Measurements from ENCODE around the gene C1orf198. TPM values are rescaled to one million over a fixed set of nuclear protein-coding genes. Genes with fewer than 3 reads are reported as not detected.

The C1orf198 gene
- total RNA-seq, 1 donor from 2014 or later = 55.7 TPM

DNA sequence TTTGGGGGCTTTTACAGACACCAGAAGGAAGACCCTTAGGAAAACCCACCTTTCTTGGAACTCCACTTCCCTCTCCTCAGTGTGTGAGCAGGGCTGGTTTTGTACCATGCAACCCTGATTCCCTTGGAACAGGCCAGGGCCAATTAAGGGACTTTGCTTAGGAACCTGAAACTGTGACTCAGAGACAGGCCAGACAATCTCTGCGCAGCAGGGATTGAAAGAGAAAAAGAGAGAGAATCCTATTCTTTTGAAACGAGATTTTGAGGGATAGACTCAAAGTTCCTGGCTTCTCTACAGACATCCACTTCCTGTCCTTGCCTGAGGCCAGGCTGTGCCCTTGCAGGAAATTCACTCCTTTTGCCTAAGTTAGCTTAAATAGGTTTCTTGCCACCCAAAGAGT lies 23.1 kb upstream of the C1orf198 start:
- DNase-seq = no peak

DNA sequence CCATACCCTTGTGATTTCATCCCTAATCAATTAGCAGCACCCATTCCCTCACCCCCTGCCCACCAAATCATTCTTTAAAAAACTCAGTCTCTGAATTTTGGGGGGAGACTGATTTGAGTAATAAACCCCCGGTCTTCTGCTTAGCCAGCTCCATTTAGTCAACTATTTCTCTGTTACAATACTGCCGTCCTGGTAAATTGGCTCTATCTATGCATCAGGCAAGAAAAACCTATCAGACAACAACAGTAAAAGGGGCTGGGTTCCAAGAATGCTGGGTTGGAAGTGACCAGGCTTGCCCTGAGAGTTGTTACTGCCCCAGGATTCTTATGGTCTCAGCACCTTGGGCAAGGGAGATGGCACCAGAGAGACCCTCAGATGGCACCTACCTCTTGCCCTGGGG lies 16.3 kb upstream of the C1orf198 start:
- DNase-seq = no peak

DNA sequence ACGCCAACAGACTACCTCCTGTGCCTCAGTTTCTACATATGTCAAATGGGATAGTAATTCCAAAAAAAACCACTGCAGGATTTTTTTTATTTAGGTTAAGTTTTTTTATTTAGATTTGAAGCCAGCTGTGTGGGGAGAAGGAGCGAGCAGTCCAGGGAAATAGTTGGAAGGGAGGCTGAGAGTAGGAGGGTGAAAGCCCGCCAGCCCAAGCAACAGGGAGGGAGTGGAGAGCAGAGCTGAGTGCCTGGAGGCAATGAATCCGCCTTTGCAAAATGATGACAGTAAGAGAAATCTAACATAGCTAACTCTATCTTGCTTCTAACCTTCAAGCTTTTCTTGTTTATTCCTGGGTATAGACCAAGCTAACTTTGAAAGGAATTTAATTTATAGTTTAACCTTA lies 15.6 kb upstream of the C1orf198 start:
- DNase-seq = peak; percentile 45

DNA sequence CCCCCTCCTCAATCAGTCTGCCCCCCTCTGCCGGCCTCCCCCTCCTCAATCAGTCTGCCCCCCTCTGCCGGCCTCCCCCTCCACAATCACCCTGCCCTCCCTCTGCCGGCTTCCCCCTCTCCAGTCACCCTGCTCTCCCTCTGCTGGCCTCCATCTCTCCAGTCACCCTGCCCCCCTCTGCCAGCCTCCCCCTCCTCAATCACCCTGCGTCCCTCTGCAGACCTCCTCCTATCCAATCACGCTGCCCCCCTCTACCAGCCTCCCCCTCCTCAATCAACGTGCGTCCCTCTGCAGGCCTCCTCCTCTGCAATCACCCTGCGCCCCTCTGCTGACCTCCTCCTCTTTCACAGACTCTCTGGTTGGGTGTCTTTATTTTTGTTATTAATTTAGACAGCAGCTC lies 11.5 kb upstream of the C1orf198 start:
- DNase-seq = no peak

DNA sequence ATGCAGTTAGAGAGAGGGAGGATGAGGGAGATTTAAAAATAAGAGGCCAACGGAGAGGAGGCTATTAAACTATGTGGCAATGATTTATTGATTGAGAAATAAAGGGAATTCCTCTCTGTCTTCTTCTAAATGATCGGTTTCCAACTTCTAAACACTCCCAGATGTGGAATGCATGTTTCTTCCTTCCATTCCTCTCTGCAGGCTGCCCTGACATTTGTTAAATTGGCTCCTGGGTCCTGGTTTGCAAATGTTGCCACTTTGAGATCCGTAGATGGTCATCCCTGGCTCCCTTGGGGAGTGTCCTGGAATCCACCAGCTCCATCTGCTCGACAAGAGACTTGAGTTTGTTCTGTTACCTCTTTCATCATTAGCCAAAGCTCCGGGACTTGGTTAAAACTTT lies 10.3 kb upstream of the C1orf198 start:
- peak; percentile 95 for DNase-seq

DNA sequence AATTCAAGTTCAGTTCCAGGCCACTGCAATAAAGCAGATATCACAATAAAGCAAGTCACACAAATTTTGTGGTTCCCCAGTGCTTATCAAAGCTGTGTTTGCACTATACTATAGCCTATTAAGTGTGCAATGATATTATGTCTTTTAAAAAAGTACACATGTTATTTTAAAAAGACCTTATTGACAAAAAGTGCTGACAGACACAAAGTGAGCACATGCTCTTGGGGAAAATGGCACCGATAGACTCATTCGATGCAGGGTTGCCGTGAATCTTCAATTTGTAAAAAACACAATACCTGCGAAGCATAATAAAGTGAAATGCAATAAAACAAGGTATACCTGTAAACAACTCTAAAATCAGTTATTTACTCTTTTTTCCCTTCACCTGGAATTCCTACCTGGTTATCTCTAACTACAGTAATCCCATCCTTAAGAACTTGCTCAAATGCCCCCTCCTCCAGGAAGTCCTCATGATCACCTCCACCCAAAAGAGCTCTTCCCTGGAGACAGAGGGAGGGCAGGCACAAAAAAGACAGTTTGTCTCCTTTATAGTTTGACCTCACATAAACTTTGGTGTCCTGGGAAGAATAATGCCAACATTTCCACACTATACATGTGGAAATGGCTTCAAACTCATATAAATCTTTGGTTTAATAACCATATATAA lies 9.7 kb upstream of the C1orf198 start:
- DNase-seq = no peak

DNA sequence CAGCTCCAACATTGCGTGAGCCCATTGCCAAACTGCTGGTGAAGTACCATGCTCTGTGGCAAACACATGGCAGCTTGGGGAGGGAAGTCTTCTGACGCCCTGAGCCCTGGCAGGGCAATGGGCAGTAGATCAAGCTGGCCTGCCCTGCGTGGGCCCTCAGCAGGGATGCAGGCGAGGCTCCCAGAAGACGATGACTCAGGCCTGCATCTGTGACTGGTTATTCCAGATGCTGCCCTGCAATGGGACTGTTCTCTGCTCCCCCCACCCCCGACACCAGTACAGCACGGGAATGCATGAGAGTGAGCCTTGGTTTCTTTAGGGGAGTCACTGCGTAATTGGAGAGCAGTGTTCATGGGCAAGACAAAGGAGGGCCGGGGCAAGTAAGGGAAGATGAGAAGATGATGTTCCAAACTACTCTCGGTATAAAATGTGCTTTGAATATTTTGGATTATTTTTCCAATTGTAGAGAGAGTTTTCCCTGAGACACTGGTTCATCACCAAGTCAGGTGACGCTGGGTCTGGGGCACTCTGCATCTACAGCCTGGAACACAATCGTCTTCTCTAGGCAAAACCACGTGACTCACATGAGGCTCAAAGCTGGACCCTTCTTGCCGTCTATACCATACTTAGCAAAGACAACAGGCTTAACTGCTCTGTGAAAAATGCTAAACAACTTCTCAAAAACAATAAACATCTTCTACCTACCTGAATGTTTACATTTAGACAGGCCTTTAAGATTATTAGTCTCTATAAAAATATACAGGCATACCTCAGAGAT lies 9.0 kb upstream of the C1orf198 start:
- no peak for DNase-seq

DNA sequence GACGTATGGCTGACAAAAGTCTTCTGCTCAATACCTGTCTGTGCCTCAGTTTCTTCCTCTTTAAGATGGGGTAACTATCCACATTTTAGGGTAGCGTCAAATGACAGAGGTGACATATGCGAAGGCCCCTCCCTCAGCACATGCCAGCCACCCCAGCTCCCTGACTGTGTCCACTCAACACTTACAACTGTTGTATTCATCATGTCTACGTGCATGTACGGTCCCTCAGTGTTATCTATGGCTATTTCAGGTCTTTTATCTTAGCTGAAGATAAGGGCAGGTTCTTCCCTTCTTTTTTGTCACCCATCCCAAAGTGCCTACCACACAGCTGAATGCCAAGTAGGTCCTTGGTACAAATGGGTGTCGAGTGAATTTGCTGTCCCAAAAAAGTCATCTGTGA lies 8.3 kb upstream of the C1orf198 start:
- no peak for DNase-seq

DNA sequence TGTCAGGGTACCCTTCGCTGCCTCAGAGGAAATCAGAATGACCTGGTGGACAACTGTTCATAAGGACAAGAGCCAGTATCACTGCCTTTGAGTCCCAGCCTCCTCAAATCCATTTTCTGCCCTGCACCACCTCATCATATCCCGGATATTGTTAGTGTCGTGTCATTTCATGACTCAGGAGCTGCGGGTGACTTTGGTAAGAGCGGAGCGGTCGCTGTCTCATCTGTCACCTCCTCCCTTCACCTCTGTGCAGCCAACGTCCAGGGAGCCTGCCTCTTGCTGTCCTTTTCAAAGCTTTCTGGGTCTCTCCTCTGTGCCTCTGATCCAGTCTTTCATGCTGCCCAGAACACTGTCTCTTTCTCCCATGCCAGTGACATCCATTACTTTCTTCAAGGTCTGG lies 7.0 kb upstream of the C1orf198 start:
- no peak for DNase-seq

DNA sequence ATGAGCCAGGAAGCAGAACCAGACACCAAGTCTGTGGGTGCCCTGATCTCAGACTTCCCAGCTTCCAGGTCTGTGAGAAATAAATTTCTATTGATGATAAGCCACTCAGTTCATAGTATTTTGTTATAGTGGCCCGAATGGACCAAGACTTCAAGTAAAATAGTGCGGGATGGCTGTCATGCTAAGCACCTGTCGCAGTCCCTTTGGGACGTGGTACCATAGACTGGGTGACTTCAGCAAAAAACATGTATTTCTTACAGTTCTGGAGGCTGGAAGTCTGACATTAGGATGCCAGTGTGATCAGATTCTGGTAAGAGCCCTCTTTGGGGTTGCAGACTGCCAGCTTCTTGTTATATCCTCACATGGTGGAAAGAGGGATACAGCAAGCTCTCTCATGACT lies 2.6 kb upstream of the C1orf198 start:
- no peak for DNase-seq

DNA sequence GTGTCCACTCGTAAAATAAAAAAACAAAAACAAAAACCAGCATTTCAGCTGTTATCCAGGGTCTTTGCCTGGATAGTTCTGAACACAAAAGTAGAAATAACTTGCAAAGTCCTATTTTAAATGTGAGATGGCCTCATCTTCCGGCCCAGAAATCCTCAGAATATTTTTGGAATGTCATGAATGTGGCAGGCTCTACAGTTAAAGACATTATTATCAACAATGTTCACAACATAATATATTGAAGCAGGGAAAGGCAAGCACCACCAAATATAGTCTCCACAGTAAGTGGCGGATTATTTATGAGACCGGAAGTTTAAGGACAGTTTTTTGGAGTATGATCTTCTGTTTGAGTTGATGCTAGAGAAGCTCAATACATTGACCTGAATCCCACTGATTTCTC lies 1.2 kb upstream of the C1orf198 start:
- DNase-seq = peak; percentile 51

DNA sequence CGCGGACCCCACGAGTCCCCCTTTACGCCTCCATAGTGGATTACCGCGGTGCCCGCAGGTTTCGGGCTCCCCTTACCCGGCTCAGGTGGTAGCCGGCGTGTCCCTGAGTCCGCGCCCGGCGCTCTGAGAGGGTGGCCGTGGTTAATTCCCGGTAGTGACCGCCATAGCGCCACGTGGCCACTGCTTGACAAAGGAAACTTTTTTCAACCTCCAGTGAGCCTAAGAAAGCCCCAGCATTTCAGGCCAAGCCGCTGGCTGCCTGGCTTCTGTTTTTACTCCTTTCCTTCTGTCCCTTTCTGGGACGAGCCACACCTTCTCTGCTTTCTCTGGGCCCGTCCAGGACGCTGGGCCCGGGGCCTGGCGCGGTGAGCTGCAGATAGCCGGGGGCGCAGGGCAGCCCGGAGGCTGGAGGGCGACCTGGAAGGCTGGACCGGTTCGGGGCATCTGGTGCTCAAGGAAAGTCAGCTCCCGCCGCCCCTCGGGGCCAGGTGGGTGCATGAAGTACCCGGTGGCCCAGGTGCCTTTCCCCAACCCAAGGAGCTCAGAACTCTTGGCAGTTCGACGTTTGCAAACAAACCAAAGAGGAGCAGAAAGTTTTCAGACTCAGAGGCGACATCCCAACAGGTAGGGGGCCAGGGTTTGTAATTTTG lies 540 bp upstream of the C1orf198 start:
- DNase-seq = no peak

DNA sequence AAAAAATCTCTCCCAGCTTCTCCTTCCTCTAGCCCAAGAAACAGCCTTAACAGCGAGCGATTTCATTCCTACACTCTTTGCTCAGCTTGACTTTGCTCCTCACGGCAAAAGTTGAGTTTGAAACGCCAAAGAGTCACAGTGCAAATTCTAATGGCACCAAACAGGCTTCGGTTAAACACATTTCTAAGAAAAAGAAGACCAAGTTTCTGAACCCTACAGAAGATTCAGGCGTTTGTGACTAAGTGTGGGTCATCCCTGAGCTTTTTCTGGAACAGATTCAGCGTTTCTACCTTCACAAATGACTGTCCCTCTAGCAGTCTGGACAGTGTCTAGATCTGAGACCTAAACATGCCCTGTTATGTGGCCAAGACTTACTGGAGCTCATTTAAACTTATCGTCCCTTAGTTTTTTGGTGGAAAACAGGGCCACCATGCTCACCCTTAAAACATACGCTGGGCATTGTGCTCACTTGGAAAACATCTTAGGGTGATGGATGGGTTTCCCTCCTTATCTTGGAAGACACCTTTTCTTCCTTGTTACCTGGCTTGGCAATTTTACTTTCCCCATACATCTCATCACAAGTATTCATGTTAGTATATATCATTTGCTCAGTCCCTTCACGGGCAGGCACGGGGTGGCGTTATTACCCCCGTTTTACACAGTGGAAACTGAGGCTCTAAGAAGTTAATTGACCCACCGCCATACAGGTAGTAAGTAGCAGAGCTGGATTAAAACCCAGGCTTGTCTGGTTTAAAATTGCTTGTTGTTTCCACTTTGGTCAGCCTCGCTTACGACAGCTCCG lies 1.0 kb downstream of the C1orf198 start:
- DNase-seq = no peak

DNA sequence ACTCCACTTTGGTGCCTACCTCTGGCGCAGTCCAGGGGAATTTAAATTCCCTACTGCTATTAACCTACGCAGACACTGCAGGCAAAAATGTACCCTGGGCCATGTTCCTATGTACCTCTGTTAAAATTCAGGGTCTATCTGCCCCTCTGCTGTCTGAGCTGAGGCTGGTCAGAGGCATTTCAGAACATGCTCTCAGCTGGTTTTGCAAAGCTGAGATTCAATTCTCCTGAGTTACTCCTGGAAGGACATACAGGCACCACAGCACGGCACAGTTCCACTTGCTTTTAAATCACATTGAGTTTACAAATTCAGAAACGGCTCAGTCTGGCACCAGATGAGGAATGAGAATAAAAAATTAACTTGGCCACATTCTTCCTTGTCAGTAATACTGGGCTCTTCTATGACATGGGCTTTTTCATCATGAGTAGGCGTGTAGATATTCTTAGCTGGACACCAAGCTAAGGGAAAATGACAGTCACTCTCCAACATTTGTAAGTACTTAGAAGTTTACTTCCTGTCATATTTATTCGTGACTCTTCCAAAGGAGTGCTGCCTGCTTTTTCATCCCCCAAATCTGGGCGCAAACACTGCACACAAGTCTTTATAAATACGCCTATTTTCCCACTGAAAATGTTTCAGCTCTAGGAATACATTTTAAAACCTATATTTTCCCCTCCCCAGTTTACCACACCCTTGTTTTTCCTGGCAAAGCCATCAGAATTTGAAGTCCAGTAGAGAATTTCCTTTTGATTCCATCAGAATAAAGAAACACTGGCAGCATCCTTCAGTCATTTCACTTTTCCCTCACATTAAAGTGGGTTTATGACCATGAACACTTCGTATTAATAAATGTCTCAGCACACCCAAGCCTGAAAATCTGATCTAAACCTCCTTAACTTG lies 1.9 kb downstream of the C1orf198 start:
- peak; percentile 85 for DNase-seq

DNA sequence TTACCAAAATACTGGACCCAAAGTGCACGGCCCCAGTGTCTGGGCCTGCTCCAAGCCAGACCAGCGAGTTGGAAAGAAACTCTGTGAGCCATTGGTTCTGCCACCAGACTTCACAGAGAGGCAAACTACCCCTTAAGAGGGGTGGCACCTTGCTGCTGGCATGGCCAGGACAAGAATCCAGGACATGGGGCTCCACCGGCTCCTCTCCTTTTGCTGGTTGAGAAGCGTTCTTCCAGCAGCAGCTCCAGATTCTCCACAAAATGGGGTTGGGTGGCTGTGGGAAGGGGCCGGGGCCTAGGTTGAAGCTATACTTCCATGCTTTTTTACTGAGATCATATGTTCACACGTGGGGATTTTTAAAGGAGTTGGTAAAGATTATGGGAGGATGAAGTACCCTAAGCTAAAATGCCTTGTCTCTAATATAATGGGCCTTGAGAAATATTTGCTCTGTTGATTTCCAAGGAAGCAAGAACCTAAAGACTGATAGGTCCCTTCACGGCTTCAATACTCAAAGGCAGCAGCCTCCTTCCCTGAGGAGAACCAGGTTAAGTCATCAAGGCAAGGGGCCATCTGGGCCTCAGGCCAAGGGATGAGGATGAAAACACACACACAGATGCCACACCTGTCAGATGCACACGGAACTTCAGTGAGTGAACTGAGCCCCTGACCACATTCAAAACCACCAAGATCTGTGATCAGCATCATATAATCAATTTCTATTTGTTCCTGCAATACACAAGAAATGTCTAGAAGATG lies 3.1 kb downstream of the C1orf198 start:
- DNase-seq = no peak

DNA sequence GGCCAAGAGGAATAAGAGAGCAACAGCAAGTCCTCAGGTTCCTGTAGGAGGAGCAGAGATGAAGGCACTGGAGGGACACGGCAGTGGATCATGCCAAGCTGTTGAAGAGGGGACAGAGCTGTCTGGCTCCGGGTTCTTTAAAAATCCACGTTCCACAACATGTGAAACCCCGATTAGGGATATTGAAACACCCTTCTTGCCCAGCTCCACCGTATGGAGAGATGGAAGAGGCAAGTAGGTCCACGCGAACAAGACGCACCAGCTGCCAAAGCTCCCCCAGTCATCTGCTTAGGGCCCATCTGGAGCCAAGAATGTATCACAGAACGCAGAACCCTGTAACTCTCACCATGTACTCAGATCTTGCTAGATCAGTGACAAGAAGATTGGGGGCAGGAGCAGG lies 3.9 kb downstream of the C1orf198 start:
- DNase-seq = peak; percentile 63

DNA sequence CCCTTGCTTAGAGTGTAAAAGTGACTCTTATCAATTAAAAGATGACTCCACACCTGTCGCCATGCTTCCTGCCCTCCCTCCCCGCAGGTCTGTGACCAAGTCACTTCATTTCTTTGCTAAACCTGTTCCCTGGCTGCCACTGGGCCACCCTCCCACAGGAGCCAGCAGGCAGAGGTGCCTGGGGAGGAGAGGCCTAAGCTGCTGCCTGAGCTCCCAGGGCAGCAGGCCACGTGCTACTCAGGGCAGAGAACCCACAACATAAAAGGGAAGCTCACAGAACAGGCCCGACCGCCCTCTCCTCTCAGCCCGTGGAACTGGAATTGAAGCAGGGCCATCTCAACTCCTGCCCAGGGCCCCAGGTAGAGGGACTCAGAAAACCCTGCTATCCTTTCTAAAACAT lies 4.9 kb downstream of the C1orf198 start:
- DNase-seq = no peak

DNA sequence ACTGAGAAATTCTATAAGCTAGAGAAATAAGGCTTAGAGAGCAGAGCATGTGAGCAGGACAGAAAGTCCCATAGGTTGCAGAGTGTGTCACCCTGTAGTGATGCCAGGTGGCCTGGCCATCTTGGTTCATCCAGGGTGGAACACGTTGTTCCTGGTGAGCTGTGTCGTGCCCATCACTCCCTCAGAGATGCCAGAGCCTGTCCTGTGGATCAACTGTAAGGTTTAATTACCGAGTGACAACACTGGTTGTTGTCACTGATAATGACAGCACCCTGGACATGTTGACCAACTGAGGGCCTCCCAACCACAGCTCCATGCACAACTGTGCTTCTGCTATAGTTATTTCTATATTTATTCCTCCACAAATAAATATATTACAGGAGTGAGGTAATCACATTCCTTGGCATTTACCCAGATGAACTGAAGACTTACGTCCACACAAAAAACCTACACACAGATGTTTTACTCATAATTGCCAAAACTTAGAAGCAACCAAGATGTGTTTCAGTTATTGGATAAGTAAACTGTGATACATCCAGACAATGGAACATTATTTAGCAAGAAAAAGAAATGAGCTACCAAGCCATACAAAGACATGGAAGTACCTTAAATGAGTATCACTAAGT lies 6.2 kb downstream of the C1orf198 start:
- DNase-seq = peak; percentile 60

DNA sequence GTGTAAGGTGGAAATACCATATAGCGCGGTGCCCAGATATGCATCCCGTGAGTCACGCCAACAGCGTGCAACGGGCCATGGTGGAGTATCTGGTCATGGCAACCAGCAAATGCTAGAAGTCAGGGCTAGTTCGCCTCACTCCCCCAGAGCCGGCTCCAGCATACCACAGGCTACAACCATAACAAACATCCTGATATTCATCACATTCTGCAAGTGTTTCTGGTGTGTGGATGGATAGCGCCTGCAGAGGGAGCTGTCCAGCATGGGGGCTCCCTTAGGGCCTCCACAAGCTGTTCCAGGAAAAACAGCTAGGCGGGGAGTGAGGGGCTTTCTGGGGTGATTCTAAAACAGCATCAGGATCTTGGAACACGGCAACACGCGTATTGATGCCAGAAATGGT lies 6.8 kb downstream of the C1orf198 start:
- DNase-seq = no peak

DNA sequence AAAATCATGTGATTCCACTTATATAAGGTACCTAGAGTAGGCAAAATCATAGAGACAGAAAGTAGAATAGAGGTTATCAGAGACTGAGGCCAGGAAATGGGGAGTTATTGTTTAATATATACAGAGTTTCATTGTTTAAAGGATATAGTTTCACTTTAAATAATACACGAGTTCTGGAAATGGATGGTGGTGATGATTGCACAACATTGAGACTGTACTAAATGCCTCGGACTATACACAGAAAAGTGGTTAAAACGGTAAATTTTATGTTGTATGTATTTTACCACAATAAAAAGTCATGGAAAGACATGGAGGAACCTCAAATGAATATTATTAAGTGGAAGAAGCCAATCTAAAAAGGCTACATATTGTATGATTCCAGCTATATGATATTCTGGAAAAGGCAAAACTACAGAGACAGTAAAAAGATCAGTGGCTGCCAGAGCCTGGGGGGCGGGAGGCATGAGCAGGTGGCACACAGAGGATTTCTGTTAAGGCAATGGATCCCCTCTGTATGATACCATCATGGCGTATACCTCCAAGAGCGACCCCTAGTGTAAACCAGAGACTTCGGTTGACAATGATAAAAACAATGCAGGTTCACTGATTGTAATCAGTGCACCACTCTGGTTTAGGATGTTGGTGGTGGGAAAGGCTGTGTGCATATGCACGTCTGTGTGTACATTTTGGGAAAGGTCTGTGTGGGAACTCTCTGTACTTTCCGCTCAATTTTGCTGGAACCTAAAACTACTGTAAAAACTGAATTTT lies 7.5 kb downstream of the C1orf198 start:
- DNase-seq = no peak

All from skin of body (tissue), 2 donors.